ENCODE measurements around the gene AGBL4. TPM values are rescaled to one million over a fixed set of nuclear protein-coding genes. Genes with fewer than 3 reads are reported as not detected.

The AGBL4 gene
- total and polyA plus RNA-seq, 2 of the 4 experiments (the other 2 are of a cell fraction): not detected

DNA sequence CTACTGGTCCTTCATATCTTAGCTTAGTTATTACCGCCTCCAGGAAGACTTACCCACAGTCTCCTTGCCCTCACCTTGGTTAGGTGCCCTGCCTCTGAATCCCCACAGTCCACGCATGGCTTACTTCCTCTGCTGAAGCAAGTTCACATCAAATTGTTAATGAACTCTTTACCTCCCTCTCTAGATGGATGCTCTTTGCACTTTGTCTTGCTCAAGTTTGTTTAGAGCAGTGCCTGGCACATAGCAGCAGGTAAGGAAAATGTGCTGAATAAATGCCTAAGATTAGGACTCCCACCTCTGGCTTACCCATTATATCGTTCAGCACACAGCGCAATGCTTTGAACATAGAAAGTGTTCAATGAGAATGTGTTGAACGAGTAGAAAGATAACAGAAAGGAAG lies 1337.6 kb downstream of the AGBL4 start:
- Histone ChIP-seq H4K20me1 (ENCODE audit: insufficient read depth, low read length) (no peaks in the 10 kb centered on the region), H3K4me1 (ENCODE audit: control insufficient read depth, insufficient read depth, low read length) (no peaks in the 10 kb centered on the region), H2AFZ (replicated peaks; ENCODE audit: low read length, poor library complexity) (no peak overlapping the region), H2BK5ac (ENCODE audit: low read depth, low read length, poor library complexity, severe bottlenecking) (no peak overlapping the region), H3K18ac (ENCODE audit: low read depth, low read length) (no peak overlapping the region), H2AK9ac (replicated peaks; ENCODE audit: low read depth, low read length, poor library complexity) (no peak overlapping the region), H3K4me3 (ENCODE audit: insufficient read depth, low read depth, low read length) (no peak overlapping the region), H3K9me3 (ENCODE audit: control insufficient read depth, insufficient read depth, low read length) (no peaks in the 10 kb centered on the region), H2AK5ac (ENCODE audit: low read depth, low read length) (no peak overlapping the region), H2BK20ac (ENCODE audit: low read depth, low read length) (no peak overlapping the region), H3K56ac (ENCODE audit: extremely low read depth, insufficient read depth, low read length) (no peak overlapping the region), H2BK15ac (ENCODE audit: low read depth, low read length) (no peak overlapping the region), H3K36me3 (ENCODE audit: control insufficient read depth, insufficient read depth, low read length) (no peaks in the 10 kb centered on the region), H3K9ac (ENCODE audit: low read depth, low read length) (no peak overlapping the region), H3K14ac (replicated peaks; ENCODE audit: low read depth, low read length) (no peak overlapping the region), H3K23ac (ENCODE audit: low read depth, low read length) (no peak overlapping the region), H3K27me3 (ENCODE audit: control insufficient read depth, insufficient read depth, low read length) (no peaks in the 10 kb centered on the region; the same call in 1 of the 2 replicates), H3K9me1 (ENCODE audit: insufficient read depth, low read length) (no peaks in the 10 kb centered on the region), H3K27ac (ENCODE audit: insufficient read depth, low read length) (no peak overlapping the region), H4K8ac (ENCODE audit: low read depth in 2 of 2, low read length in 2 of 2) (no peak overlapping the region), H3K79me1 (ENCODE audit: low read depth in 1 of 2, low read length in 2 of 2) (no peaks in the 10 kb centered on the region), H4K5ac (ENCODE audit: low read depth, low read length) (no peak overlapping the region), H3K4ac (ENCODE audit: low read depth, low read length) (no peak overlapping the region), H4K91ac (ENCODE audit: insufficient read depth, low read depth, low read length) (no peak overlapping the region), H2BK120ac (ENCODE audit: low read depth, low read length) (no peak overlapping the region), H3K4me2 (ENCODE audit: low read depth, low read length) (no peak overlapping the region)
- in situ Hi-C loops (cut with MboI; ENCODE audit: low sequenced_read_pairs): loop anchor here (25.0 kb wide), 1 partner anchor 574 kb away; no protein-coding TSS in a partner anchor
- POLR2A ChIA-PET (ENCODE audit: unreplicated experiment): no interaction called here
- dilution Hi-C loops (cut with HindIII; ENCODE audit: low sequenced_read_pairs, unreplicated experiment): no loop called here
- WGBS, 2 experiments (ENCODE audit: extremely low coverage in 2 of 2, insufficient read length in 1 of 2): 60% methylated on average over 1 of the region's 5 CpGs; no CpG with 5 or more reads in 1 of the 2 experiments
- TF ChIP-seq RCOR1 (IDR thresholded peaks at IDR 0.05; ENCODE audit: insufficient replicate concordance, low read length) (no peak), POLR2A (IDR thresholded peaks at IDR 0.05; ENCODE audit: low read depth, low read length) (no peak), RFX5 (IDR thresholded peaks at IDR 0.05; ENCODE audit: low read depth, low read length) (no peak), CHD1 (IDR thresholded peaks at IDR 0.05; ENCODE audit: low read depth, low read length) (no peak), BHLHE40 (IDR thresholded peaks at IDR 0.05; ENCODE audit: low read depth, low read length) (no peak), FOS (IDR thresholded peaks at IDR 0.05; ENCODE audit: low read depth, low read length) (no peak), SMC3 (IDR thresholded peaks at IDR 0.05; ENCODE audit: low read depth, low read length) (no peak), MAFK (IDR thresholded peaks at IDR 0.05; ENCODE audit: low read depth, low read length) (no peak), MXI1 (IDR thresholded peaks at IDR 0.05; ENCODE audit: borderline replicate concordance, low read depth, low read length) (no peak), MAZ (IDR thresholded peaks at IDR 0.05; ENCODE audit: borderline replicate concordance, low read depth, low read length) (no peak)
- TF ChIP-seq, protein P1, sequence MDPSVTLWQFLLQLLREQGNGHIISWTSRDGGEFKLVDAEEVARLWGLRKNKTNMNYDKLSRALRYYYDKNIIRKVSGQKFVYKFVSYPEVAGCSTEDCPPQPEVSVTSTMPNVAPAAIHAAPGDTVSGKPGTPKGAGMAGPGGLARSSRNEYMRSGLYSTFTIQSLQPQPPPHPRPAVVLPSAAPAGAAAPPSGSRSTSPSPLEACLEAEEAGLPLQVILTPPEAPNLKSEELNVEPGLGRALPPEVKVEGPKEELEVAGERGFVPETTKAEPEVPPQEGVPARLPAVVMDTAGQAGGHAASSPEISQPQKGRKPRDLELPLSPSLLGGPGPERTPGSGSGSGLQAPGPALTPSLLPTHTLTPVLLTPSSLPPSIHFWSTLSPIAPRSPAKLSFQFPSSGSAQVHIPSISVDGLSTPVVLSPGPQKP (IDR thresholded peaks at IDR 0.05; ENCODE audit: borderline replicate concordance, low read depth, low read length): no peak
- TF ChIP-seq, protein P2, sequence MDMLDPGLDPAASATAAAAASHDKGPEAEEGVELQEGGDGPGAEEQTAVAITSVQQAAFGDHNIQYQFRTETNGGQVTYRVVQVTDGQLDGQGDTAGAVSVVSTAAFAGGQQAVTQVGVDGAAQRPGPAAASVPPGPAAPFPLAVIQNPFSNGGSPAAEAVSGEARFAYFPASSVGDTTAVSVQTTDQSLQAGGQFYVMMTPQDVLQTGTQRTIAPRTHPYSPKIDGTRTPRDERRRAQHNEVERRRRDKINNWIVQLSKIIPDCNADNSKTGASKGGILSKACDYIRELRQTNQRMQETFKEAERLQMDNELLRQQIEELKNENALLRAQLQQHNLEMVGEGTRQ (IDR thresholded peaks at IDR 0.05; ENCODE audit: low read depth, low read length): no peak
- TF ChIP-seq, protein P3, sequence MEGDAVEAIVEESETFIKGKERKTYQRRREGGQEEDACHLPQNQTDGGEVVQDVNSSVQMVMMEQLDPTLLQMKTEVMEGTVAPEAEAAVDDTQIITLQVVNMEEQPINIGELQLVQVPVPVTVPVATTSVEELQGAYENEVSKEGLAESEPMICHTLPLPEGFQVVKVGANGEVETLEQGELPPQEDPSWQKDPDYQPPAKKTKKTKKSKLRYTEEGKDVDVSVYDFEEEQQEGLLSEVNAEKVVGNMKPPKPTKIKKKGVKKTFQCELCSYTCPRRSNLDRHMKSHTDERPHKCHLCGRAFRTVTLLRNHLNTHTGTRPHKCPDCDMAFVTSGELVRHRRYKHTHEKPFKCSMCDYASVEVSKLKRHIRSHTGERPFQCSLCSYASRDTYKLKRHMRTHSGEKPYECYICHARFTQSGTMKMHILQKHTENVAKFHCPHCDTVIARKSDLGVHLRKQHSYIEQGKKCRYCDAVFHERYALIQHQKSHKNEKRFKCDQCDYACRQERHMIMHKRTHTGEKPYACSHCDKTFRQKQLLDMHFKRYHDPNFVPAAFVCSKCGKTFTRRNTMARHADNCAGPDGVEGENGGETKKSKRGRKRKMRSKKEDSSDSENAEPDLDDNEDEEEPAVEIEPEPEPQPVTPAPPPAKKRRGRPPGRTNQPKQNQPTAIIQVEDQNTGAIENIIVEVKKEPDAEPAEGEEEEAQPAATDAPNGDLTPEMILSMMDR (conservative IDR thresholded peaks at IDR 0.05; ENCODE audit: low read depth, low read length): no peak
- ATAC-seq (ENCODE audit: low read depth) (no peak), DNase-seq (no peak)
- BruUV-seq (replicated peaks): no TSS peak
- CTCF ChIA-PET: no interaction called here
- intact Hi-C loops (cut with micrococcal nuclease): no loop called here
